Lung microvascular endothelial cell (primary cell): ENCODE results near the gene BAIAP2L1. TPM values are rescaled to one million over a fixed set of nuclear protein-coding genes. Genes with fewer than 3 reads are reported as not detected.
"Not testable (repeated sequence)": the region's sequence is repeated elsewhere in the genome, so short reads cannot be mapped to it uniquely, and the experiment has no call there.

Experiments
- DNase-seq, 2 donors: peaks; one replicate each; pipeline versions ENCODE4 v3.0.0 to v3.0.0-alpha.2; 2010; ENCODE audit warnings: low read depth in 2 of 2
- total RNA-seq: library from RNA; depleted of rRNA; stranded (reverse); fragments of >200 nt; gene quantifications from 2 replicates; pipeline ENCODE4 v1.2.1, GENCODE V29; 2014

The BAIAP2L1 gene
- total RNA-seq, result under 0.01 and 0.22 TPM in 2 replicates

GRCh38 chr7:98400542-98401340 is at the start of gene BAIAP2L1:
TSS of gene BAIAP2L1 (minus strand) at chr7:98401090. CDS start at chr7:98400852, 238 bp downstream.
- peak; percentile 50 to 82 for DNase-seq

GRCh38 chr7:98448766-98449165 is 47.9 kb upstream of the BAIAP2L1 start:
- no peak for DNase-seq

GRCh38 chr7:98440992-98441391 is 40.1 kb upstream of the BAIAP2L1 start:
- not testable (repeated sequence) for DNase-seq

- DNase-seq, result no peak
Measured at GRCh38 chr7:98439484-98439883, 38.6 kb upstream of the BAIAP2L1 start.

GRCh38 chr7:98434087-98434486 is 33.2 kb upstream of the BAIAP2L1 start:
- no peak for DNase-seq

GRCh38 chr7:98429799-98430198 is 28.9 kb upstream of the BAIAP2L1 start:
- no peak for DNase-seq

- DNase-seq, result no peak
Measured at GRCh38 chr7:98423043-98423442, 22.2 kb upstream of the BAIAP2L1 start.

- DNase-seq, result peak; percentile 35 to 72
Measured at GRCh38 chr7:98420966-98421612, 20.2 kb upstream of the BAIAP2L1 start.

GRCh38 chr7:98419988-98420387 is 19.1 kb upstream of the BAIAP2L1 start:
- DNase-seq, result not testable (repeated sequence)

- not testable (repeated sequence) for DNase-seq
Measured at GRCh38 chr7:98419316-98419691, 18.4 kb upstream of the BAIAP2L1 start.

GRCh38 chr7:98418636-98419315 is 17.9 kb upstream of the BAIAP2L1 start:
- peak; percentile 74 to 97 for DNase-seq

- peak in 1 of 2 donors; percentile 11 for DNase-seq
Measured at GRCh38 chr7:98418271-98418635, 17.4 kb upstream of the BAIAP2L1 start.

- not testable (repeated sequence) for DNase-seq
Measured at GRCh38 chr7:98417604-98418270, 16.8 kb upstream of the BAIAP2L1 start.

GRCh38 chr7:98414205-98414900 is 13.5 kb upstream of the BAIAP2L1 start:
- no peak for DNase-seq

- DNase-seq, result not testable (repeated sequence)
Measured at GRCh38 chr7:98413655-98414054, 12.8 kb upstream of the BAIAP2L1 start.

- no peak for DNase-seq
Measured at GRCh38 chr7:98409843-98410242, 9.0 kb upstream of the BAIAP2L1 start.

- DNase-seq, result not testable (repeated sequence)
Measured at GRCh38 chr7:98408146-98408545, 7.3 kb upstream of the BAIAP2L1 start.

- DNase-seq, result no peak
Measured at GRCh38 chr7:98406827-98407226, 5.9 kb upstream of the BAIAP2L1 start.

- DNase-seq, result no peak
Measured at GRCh38 chr7:98404840-98405239, 4.0 kb upstream of the BAIAP2L1 start.

- DNase-seq, result no peak
Measured at GRCh38 chr7:98399890-98400541, 874 bp downstream of the BAIAP2L1 start.

- no peak for DNase-seq
Measured at GRCh38 chr7:98399462-98399861, 1.4 kb downstream of the BAIAP2L1 start.
